ENCODE results near the gene UBE3D.

Gene UBE3D

GRCh38 chr6:82910395-82910794 lies 155.2 kb downstream of the UBE3D start:
- H3K4me3 ChIP-seq (ENCODE audit: low read depth, low read length, poor library complexity, severe bottlenecking), result no peak overlapping the region
- no peak overlapping the region for H3K27ac ChIP-seq (ENCODE audit: low read depth, low read length, poor library complexity, severe bottlenecking)
- TF ChIP-seq, protein P1, sequence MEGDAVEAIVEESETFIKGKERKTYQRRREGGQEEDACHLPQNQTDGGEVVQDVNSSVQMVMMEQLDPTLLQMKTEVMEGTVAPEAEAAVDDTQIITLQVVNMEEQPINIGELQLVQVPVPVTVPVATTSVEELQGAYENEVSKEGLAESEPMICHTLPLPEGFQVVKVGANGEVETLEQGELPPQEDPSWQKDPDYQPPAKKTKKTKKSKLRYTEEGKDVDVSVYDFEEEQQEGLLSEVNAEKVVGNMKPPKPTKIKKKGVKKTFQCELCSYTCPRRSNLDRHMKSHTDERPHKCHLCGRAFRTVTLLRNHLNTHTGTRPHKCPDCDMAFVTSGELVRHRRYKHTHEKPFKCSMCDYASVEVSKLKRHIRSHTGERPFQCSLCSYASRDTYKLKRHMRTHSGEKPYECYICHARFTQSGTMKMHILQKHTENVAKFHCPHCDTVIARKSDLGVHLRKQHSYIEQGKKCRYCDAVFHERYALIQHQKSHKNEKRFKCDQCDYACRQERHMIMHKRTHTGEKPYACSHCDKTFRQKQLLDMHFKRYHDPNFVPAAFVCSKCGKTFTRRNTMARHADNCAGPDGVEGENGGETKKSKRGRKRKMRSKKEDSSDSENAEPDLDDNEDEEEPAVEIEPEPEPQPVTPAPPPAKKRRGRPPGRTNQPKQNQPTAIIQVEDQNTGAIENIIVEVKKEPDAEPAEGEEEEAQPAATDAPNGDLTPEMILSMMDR (IDR thresholded peaks at IDR 0.05; ENCODE audit: low read length), result no peak
- H3K9ac ChIP-seq (ENCODE audit: low read length), result no peak overlapping the region
- H3K79me2 ChIP-seq (ENCODE audit: insufficient read depth, low read length), result no peaks in the 10 kb centered on the region
- H3K4me1 ChIP-seq (ENCODE audit: insufficient read depth, low read length, severe bottlenecking), result no peaks in the 10 kb centered on the region
- H3K4me2 ChIP-seq (ENCODE audit: low read length), result no peak overlapping the region
- H3K27me3 ChIP-seq (ENCODE audit: insufficient read depth, low read length), result no peaks in the 10 kb centered on the region
- H4K20me1 ChIP-seq (ENCODE audit: insufficient read depth, low read length), result no peaks in the 10 kb centered on the region
- H2AFZ ChIP-seq (ENCODE audit: low read length), result no peak overlapping the region
- no peaks in the 10 kb centered on the region for H3F3A ChIP-seq (ENCODE audit: insufficient read depth, low read length)
- H3K9me2 ChIP-seq (ENCODE audit: low read depth, low read length), result no peaks in the 10 kb centered on the region
- no peaks in the 10 kb centered on the region for H3K9me3 ChIP-seq (ENCODE audit: low read length)
- H3K36me3 ChIP-seq (ENCODE audit: insufficient read depth, low read length), result peaks cover 8% of the 10 kb centered on the region; the same call in 1 of the 2 replicates

GRCh38 chr6:82909551-82909950 lies 156.1 kb downstream of the UBE3D start:
- no peaks in the 10 kb centered on the region for H3K27me3 ChIP-seq (ENCODE audit: insufficient read depth, low read length)

GRCh38 chr6:82908661-82909060 lies 157.0 kb downstream of the UBE3D start:
- no peak overlapping the region for H3K27ac ChIP-seq (ENCODE audit: low read depth, low read length, poor library complexity, severe bottlenecking)
- TF ChIP-seq EZH2 (IDR thresholded peaks at IDR 0.05; ENCODE audit: borderline replicate concordance, low read length), result no peak
- TF ChIP-seq, protein P1 (IDR thresholded peaks at IDR 0.05; ENCODE audit: low read length), result no peak
- no peaks in the 10 kb centered on the region for H3K27me3 ChIP-seq (ENCODE audit: insufficient read depth, low read length)
- no peaks in the 10 kb centered on the region for H3K9me2 ChIP-seq (ENCODE audit: low read depth, low read length)
- no peak overlapping the region for H3K9ac ChIP-seq (ENCODE audit: low read length)
- no peak overlapping the region for H2AFZ ChIP-seq (ENCODE audit: low read length)
- H3K9me3 ChIP-seq (ENCODE audit: low read length), result no peaks in the 10 kb centered on the region
- no peak overlapping the region for H3K4me2 ChIP-seq (ENCODE audit: low read length)
- no peaks in the 10 kb centered on the region for H4K20me1 ChIP-seq (ENCODE audit: insufficient read depth, low read length)
- no peaks in the 10 kb centered on the region for H3K79me2 ChIP-seq (ENCODE audit: insufficient read depth, low read length)
- no peaks in the 10 kb centered on the region for H3K4me1 ChIP-seq (ENCODE audit: insufficient read depth, low read length, severe bottlenecking)
- H3K36me3 ChIP-seq (ENCODE audit: insufficient read depth, low read length), result no peaks in the 10 kb centered on the region
- no peaks in the 10 kb centered on the region for H3F3A ChIP-seq (ENCODE audit: insufficient read depth, low read length)
- no peak overlapping the region for H3K4me3 ChIP-seq (ENCODE audit: low read depth, low read length, poor library complexity, severe bottlenecking)

More at GRCh38 chr6:82909551-82909950, 156.1 kb downstream of the UBE3D start:
- Histone ChIP-seq H3K27ac (ENCODE audit: low read depth, low read length, poor library complexity, severe bottlenecking) (no peak overlapping the region), H3K9me2 (ENCODE audit: low read depth, low read length) (no peaks in the 10 kb centered on the region), H2AFZ (ENCODE audit: low read length) (no peak overlapping the region), H3K79me2 (ENCODE audit: insufficient read depth, low read length) (no peaks in the 10 kb centered on the region), H3K4me2 (ENCODE audit: low read length) (no peak overlapping the region), H3K4me1 (ENCODE audit: insufficient read depth, low read length, severe bottlenecking) (no peaks in the 10 kb centered on the region), H3K9ac (ENCODE audit: low read length) (no peak overlapping the region), H4K20me1 (ENCODE audit: insufficient read depth, low read length) (no peaks in the 10 kb centered on the region), H3K4me3 (ENCODE audit: low read depth, low read length, poor library complexity, severe bottlenecking) (no peak overlapping the region), H3F3A (ENCODE audit: insufficient read depth, low read length) (no peaks in the 10 kb centered on the region), H3K9me3 (ENCODE audit: low read length) (no peaks in the 10 kb centered on the region), H3K36me3 (ENCODE audit: insufficient read depth, low read length) (peaks cover 5% of the 10 kb centered on the region; the same call in 1 of the 2 replicates)
- TF ChIP-seq, protein P1 (IDR thresholded peaks at IDR 0.05; ENCODE audit: low read length), result no peak
- no peak for TF ChIP-seq EZH2 (IDR thresholded peaks at IDR 0.05; ENCODE audit: borderline replicate concordance, low read length)
